Coronary artery (tissue), 2 donors: Measurements from ENCODE around the gene PRM3.
A peak's percentile ranks its signal among the peaks of the same experiment; 100 is the strongest.

Experiments
- DNase-seq: peaks from one replicate; pipeline ENCODE4 v3.0.0-alpha.2; 2017; ENCODE audit warnings: low spot score
- H3K27ac ChIP-seq, 2 donors: fragments of 200-600 bp; sonication (generic); one replicate each; pipeline ENCODE4 v1.5.1; 2016 to 2019
- H3K4me3 ChIP-seq: fragments of 200-600 bp; sonication (generic); 2 replicates; pipeline ENCODE4 v1.5.1; 2016; ENCODE audit warnings: mild to moderate bottlenecking, moderate library complexity
- CTCF ChIP-seq: fragments of 200-600 bp; sonication (generic); IDR thresholded peaks from one replicate; pipeline ENCODE4 v1.5.1; 2019; ENCODE audit warnings: antibody characterized with exemption

PRM3 gene

GRCh38 chr16:11245988-11246387 lies 27.4 kb downstream of the PRM3 start:
- no peak overlapping the region for H3K4me3 ChIP-seq
- H3K27ac ChIP-seq, result no peak overlapping the region
- no peak for TF ChIP-seq CTCF
- no peak for DNase-seq

- no peak for TF ChIP-seq CTCF
Measured at GRCh38 chr16:11245222-11245737, 28.1 kb downstream of the PRM3 start.

GRCh38 chr16:11242658-11243057 lies 30.8 kb downstream of the PRM3 start:
- H3K4me3 ChIP-seq, result no peak overlapping the region
- no peak for TF ChIP-seq CTCF
- DNase-seq, result no peak

More at GRCh38 chr16:11245222-11245737, 28.1 kb downstream of the PRM3 start:
- Histone ChIP-seq H3K4me3 (no peak overlapping the region), H3K27ac (no peak overlapping the region)
- DNase-seq, result no peak

GRCh38 chr16:11241480-11242204 lies 31.8 kb downstream of the PRM3 start:
- no peak for DNase-seq
- H3K27ac ChIP-seq, result no peak overlapping the region
- no peak for TF ChIP-seq CTCF

More at GRCh38 chr16:11242658-11243057, 30.8 kb downstream of the PRM3 start:
- H3K27ac ChIP-seq, result no peak overlapping the region

GRCh38 chr16:11240636-11241473 lies 32.6 kb downstream of the PRM3 start:
- no peak for DNase-seq
- H3K4me3 ChIP-seq, result peak overlapping the region; percentile 10
- no peak for TF ChIP-seq CTCF
- peak overlapping the region in 1 of 2 donors; percentile 32 for H3K27ac ChIP-seq

More at GRCh38 chr16:11241480-11242204, 31.8 kb downstream of the PRM3 start:
- no peak overlapping the region for H3K4me3 ChIP-seq

- H3K27ac ChIP-seq, result no peak overlapping the region
- no peak for TF ChIP-seq CTCF
- no peak overlapping the region for H3K4me3 ChIP-seq
- DNase-seq, result no peak
Measured at GRCh38 chr16:11239644-11240632, 33.5 kb downstream of the PRM3 start.
